ENCODE data around the gene CROT. TPM values are rescaled to one million over a fixed set of nuclear protein-coding genes. Genes with fewer than 3 reads are reported as not detected.
"Not testable (repeated sequence)": the region's sequence is repeated elsewhere in the genome, so short reads cannot be mapped to it uniquely, and the experiment has no call there.

The CROT gene
- polyA plus RNA-seq, 1 experiment = 48.3 TPM

DNA sequence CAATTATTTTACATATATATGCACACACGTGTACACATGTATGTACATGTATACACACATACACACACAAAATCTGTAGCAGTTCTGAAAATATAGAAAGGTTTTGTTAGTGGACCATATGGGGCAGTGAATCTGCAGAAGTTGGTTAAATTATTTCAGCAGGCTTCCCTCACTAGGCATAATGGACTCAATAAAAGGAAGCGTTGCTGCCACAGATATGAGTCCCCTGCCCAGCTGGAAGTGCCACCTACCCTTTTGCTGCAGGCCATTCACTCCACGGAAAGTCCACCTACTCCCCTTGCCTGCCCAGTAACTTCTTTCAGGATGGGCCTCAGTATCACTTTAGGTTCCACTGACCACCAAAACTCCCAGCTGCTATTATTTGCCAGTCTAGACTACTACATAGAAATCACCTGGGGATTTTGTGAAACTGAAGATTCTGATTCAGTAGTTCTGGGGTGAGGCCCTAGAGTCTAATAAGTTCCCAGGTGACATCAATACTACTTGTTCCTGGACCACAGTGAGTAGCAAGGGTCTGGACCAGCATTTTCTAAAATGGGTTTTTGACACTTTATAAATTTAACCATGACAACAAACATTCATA is 29.3 kb upstream of the CROT start:
- no peak overlapping the region for H3K4me3 ChIP-seq (ENCODE audit: low read depth, low read length)

DNA sequence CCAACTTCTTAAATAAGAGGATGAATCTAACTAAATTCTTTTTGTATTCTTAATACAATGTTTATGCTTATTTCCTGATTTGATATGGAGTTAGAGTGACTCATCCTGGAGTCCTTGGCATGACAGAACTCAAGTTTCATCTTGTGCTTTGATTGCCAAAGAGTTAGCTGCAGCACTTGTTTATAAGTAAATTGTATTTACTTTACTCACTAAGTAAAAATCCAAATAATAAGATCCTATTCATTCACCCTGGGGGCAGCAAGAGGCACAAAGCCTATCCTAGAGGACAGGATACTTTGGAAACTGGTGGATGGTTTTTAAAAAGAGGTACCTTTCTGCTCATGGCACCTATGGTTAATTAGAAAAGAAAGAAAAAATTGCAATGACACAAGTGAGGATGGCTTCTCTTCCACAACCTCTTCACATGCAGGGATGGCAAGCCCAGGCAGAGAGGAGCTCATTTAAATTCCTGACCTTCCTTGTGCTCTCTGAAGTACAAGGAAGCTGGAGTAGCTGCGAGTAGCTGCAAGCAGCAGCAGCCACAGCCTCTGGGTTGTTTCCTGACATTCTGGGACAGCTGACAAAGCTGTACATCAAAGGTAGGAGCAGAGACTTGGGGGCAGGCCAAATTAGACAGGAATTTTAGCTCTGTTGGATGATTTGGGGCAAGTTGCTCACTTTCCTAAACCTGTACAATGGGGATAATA is 28.5 kb upstream of the CROT start:
- Histone ChIP-seq H3K27me3 (ENCODE audit: control insufficient read depth, insufficient read depth, low read length) (no peaks in the 10 kb centered on the region), H3K27ac (ENCODE audit: low read depth, low read length) (peak overlapping the region; percentile 83), H3K4me3 (ENCODE audit: low read depth, low read length) (peak overlapping the region; percentile 35), H3K9me3 (ENCODE audit: control insufficient read depth, insufficient read depth, low read length) (no peaks in the 10 kb centered on the region)
- peak; percentile 94 for DNase-seq (ENCODE audit: low read depth, low spot score)
- POLR2A ChIA-PET = interaction anchor here (1.0 to 3.0 kb wide), 8 partner anchors 26 to 165 kb away, joined by 3 to 17 read pairs (median 5); partner anchors contain the start of genes CROT, DMTF1 and TMEM243
- TF ChIP-seq, protein P1, sequence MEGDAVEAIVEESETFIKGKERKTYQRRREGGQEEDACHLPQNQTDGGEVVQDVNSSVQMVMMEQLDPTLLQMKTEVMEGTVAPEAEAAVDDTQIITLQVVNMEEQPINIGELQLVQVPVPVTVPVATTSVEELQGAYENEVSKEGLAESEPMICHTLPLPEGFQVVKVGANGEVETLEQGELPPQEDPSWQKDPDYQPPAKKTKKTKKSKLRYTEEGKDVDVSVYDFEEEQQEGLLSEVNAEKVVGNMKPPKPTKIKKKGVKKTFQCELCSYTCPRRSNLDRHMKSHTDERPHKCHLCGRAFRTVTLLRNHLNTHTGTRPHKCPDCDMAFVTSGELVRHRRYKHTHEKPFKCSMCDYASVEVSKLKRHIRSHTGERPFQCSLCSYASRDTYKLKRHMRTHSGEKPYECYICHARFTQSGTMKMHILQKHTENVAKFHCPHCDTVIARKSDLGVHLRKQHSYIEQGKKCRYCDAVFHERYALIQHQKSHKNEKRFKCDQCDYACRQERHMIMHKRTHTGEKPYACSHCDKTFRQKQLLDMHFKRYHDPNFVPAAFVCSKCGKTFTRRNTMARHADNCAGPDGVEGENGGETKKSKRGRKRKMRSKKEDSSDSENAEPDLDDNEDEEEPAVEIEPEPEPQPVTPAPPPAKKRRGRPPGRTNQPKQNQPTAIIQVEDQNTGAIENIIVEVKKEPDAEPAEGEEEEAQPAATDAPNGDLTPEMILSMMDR (IDR thresholded peaks at IDR 0.05; ENCODE audit: low read depth, low read length) = no peak
- CTCF ChIA-PET = interaction anchor here (1.0 to 12.2 kb wide), 5 partner anchors 9 to 168 kb away, joined by 3 to 454 read pairs (median 4); no protein-coding TSS in a partner anchor

More for the DNA sequence above, 29.3 kb upstream of the CROT start:
- CTCF ChIA-PET = interaction anchor here (1.0 to 12.2 kb wide), 3 partner anchors 9 to 98 kb away, joined by 3 to 454 read pairs (median 5); no protein-coding TSS in a partner anchor
- H3K27ac ChIP-seq (ENCODE audit: low read depth, low read length) = peak overlapping the region; percentile 75
- POLR2A ChIA-PET = interaction anchor here (1.2 to 2.0 kb wide), 6 partner anchors 26 to 164 kb away, joined by 3 to 13 read pairs (median 5); partner anchors contain the start of genes DMTF1 and TMEM243
- H3K9me3 ChIP-seq (ENCODE audit: control insufficient read depth, insufficient read depth, low read length) = no peaks in the 10 kb centered on the region
- TF ChIP-seq, protein P1 (IDR thresholded peaks at IDR 0.05; ENCODE audit: low read depth, low read length) = no peak
- DNase-seq (ENCODE audit: low read depth, low spot score) = no peak
- H3K27me3 ChIP-seq (ENCODE audit: control insufficient read depth, insufficient read depth, low read length) = no peaks in the 10 kb centered on the region

DNA sequence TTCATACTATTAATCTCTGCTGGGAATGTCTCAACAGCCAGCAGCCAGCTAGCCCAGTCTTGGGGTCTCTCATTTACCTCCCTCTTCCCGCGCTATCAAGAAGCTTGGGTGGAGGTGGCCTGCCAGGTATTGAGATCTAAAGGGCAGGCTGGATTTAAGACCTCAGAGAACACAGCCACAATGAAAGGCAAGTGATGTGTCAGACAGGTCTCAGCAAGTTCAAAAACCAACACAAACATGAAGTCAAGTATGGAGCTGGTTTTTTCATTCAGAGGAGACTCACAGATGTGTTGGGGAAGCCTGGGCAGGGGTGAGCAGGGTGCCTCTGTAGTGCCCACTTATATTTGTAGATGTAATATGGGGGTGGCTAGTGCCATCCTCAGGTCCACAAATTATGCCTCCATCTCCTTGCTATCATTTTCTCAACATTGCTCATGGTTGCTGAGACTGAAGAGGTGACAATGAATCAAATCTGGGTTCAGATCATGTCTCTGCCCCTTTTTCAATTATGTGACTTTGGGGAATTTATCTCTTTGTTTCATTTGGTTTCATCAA is 27.7 kb upstream of the CROT start:
- DNase-seq (ENCODE audit: low read depth, low spot score) = no peak
- ChIA-PET POLR2A (interaction anchor here (1.0 to 3.0 kb wide), 6 partner anchors 25 to 166 kb away, joined by 3 to 17 read pairs (median 6); partner anchors contain the start of genes CROT, DMTF1 and TMEM243), CTCF (interaction anchor here (1.4 to 12.2 kb wide), 4 partner anchors 11 to 169 kb away, joined by 3 to 454 read pairs (median 4); no protein-coding TSS in a partner anchor)
- Histone ChIP-seq H3K27me3 (ENCODE audit: control insufficient read depth, insufficient read depth, low read length) (no peaks in the 10 kb centered on the region), H3K4me3 (ENCODE audit: low read depth, low read length) (peak overlapping the region; percentile 35; the same call in 1 of the 2 replicates), H3K27ac (ENCODE audit: low read depth, low read length) (peak overlapping the region; percentile 83), H3K9me3 (ENCODE audit: control insufficient read depth, insufficient read depth, low read length) (no peaks in the 10 kb centered on the region)
- TF ChIP-seq, protein P1 (IDR thresholded peaks at IDR 0.05; ENCODE audit: low read depth, low read length) = no peak

DNA sequence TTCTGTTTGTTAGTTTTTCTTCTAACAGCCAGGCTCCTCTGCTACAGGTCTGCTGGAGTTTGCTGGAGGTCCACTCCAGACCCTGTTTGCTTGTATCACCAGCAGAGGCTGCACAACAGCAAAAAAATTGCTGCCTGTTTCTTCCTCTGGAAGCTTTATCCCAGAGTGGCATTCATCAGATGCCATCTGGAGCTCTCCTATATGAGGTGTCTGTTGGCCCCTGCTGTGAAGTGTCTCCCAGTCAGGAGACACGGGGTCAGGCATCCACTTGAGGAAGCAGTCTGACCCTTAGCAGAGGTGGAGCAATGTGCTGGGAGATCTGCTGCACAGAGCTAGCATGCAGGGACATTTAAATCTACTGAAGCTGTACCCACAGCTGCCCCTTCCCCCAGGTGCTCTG is 26.7 kb upstream of the CROT start:
- Histone ChIP-seq H3K4me3 (ENCODE audit: low read depth, low read length) (no peak overlapping the region), H3K27me3 (ENCODE audit: control insufficient read depth, insufficient read depth, low read length) (no peaks in the 10 kb centered on the region), H3K9me3 (ENCODE audit: control insufficient read depth, insufficient read depth, low read length) (no peaks in the 10 kb centered on the region), H3K27ac (ENCODE audit: low read depth, low read length) (peak overlapping the region; percentile 47)
- TF ChIP-seq, protein P1 (IDR thresholded peaks at IDR 0.05; ENCODE audit: low read depth, low read length) = peak; percentile 23; the same call in 1 of the 2 replicates
- POLR2A ChIA-PET = interaction anchor here (0.7 to 3.0 kb wide), 3 partner anchors 27 to 97 kb away, joined by 3 to 17 read pairs (median 3); partner anchors contain the start of gene CROT
- CTCF ChIA-PET = interaction anchor here (1.5 to 12.2 kb wide), 3 partner anchors 59 to 170 kb away, joined by 3 to 454 read pairs (median 3); no protein-coding TSS in a partner anchor
- DNase-seq (ENCODE audit: low read depth, low spot score) = no peak

DNA sequence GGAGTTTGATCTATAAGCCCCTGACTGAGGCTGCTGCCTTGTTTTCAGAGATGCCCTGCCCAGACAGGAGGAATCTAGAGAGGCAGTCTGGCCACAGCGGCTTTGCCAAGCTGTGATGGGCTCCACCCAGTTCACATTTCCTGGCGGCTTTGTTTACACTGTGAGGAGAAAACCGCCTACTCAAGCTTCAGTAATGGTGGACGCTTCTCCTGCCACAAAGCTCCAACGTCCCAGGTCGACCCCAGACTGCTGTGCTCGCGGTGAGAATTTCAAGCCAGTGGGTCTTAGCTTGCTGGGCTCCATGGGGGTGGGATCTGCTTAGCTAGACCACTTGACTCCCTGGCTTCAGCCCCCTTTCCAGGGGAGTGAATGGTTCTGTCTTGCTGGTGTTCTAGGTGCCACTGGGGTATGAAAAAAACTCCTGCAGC is 26.3 kb upstream of the CROT start:
- Histone ChIP-seq H3K27ac (ENCODE audit: low read depth, low read length) (peak overlapping the region; percentile 47), H3K4me3 (ENCODE audit: low read depth, low read length) (peak overlapping the region; percentile 18; the same call in 1 of the 2 replicates)
- H3K9me3 ChIP-seq (ENCODE audit: control insufficient read depth, insufficient read depth, low read length); DNase-seq (ENCODE audit: low read depth, low spot score); H3K27me3 ChIP-seq (ENCODE audit: control insufficient read depth, insufficient read depth, low read length): not testable (repeated sequence)
- POLR2A ChIA-PET = interaction anchor here (0.6 to 3.0 kb wide), 3 partner anchors 26 to 95 kb away, joined by 3 to 17 read pairs (median 5); partner anchors contain the start of gene CROT
- CTCF ChIA-PET = interaction anchor here (1.6 to 12.2 kb wide), 2 partner anchors 59 to 95 kb away, joined by 3 to 454 read pairs; no protein-coding TSS in a partner anchor
